Neural crest cell (in vitro differentiated cells): ENCODE data around the gene COL24A1. TPM values are rescaled to one million over a fixed set of nuclear protein-coding genes. Genes with fewer than 3 reads are reported as not detected.
A peak's percentile ranks its signal among the peaks of the same experiment; 100 is the strongest.
"Not testable (repeated sequence)": the region's sequence is repeated elsewhere in the genome, so short reads cannot be mapped to it uniquely, and the experiment has no call there.

Experiments
- DNase-seq: peaks from one replicate; pipeline ENCODE4 v3.0.0; 2021; ENCODE audit warnings: low read depth, mixed read lengths, low spot score
- H3K27ac Mint-ChIP-seq: one replicate; pipeline ENCODE4 v1.8.0; 2021; ENCODE audit warnings: mild to moderate bottlenecking, mixed read lengths; ENCODE audit not compliant: unreplicated experiment
- H3K27me3 Mint-ChIP-seq: 2 replicates; pipeline ENCODE4 v1.8.0; 2021; ENCODE audit warnings: low read depth, mild to moderate bottlenecking, mixed read lengths
- H3K36me3 Mint-ChIP-seq: 2 replicates; pipeline ENCODE4 v1.8.0; 2021; ENCODE audit warnings: low read depth, mild to moderate bottlenecking, mixed read lengths
- H3K4me1 Mint-ChIP-seq: 2 replicates; pipeline ENCODE4 v1.8.0; 2021; ENCODE audit warnings: mixed read lengths
- H3K4me3 Mint-ChIP-seq: one replicate; pipeline ENCODE4 v1.8.0; 2021; ENCODE audit warnings: mild to moderate bottlenecking, mixed read lengths
- H3K9me3 Mint-ChIP-seq: 2 replicates; pipeline ENCODE4 v1.8.0; 2021; ENCODE audit warnings: mixed read lengths
- CTCF ChIP-seq: fragments of 200-600 bp; sonication (generic); conservative IDR thresholded peaks from 2 replicates; pipeline ENCODE4 v1.5.0; 2021; ENCODE audit warnings: antibody characterized with exemption, mild to moderate bottlenecking
- total RNA-seq: library from RNA; stranded (reverse); gene quantifications from 2 replicates; pipeline ENCODE4 v1.2.1, GENCODE V29; 2021

COL24A1 gene
- total RNA-seq, 1 donor from 2014 or later: 0.35 TPM

GRCh38 chr1:85718678-85719340 lies 437.8 kb downstream of the COL24A1 start:
- H3K36me3 Mint-ChIP-seq: peaks cover 7% of the 10 kb centered on the region
- no peak overlapping the region for H3K27ac Mint-ChIP-seq
- peaks cover 15% of the 10 kb centered on the region for H3K9me3 Mint-ChIP-seq
- no peak for TF ChIP-seq CTCF
- DNase-seq: no peak
- no peaks in the 10 kb centered on the region for H3K27me3 Mint-ChIP-seq
- H3K4me1 Mint-ChIP-seq: no peaks in the 10 kb centered on the region
- no peak overlapping the region for H3K4me3 Mint-ChIP-seq

GRCh38 chr1:85714418-85715114 lies 442.0 kb downstream of the COL24A1 start:
- not testable (repeated sequence) for H3K27me3 Mint-ChIP-seq, H3K27ac Mint-ChIP-seq, H3K4me3 Mint-ChIP-seq, DNase-seq, H3K9me3 Mint-ChIP-seq, H3K4me1 Mint-ChIP-seq, H3K36me3 Mint-ChIP-seq

GRCh38 chr1:85708829-85709227 lies 447.7 kb downstream of the COL24A1 start:
- Mint-ChIP-seq H3K27ac (no peak overlapping the region), H3K27me3 (no peaks in the 10 kb centered on the region), H3K4me3 (no peak overlapping the region), H3K9me3 (no peaks in the 10 kb centered on the region), H3K4me1 (peaks cover 11% of the 10 kb centered on the region), H3K36me3 (peaks cover 14% of the 10 kb centered on the region)
- no peak for DNase-seq
- TF ChIP-seq CTCF: peak; percentile 12

- Mint-ChIP-seq H3K9me3 (no peaks in the 10 kb centered on the region), H3K4me1 (peaks cover 14% of the 10 kb centered on the region), H3K4me3 (no peak within 1 kb of the TSS), H3K27me3 (no peaks in the 10 kb centered on the region), H3K36me3 (peaks cover 18% of the 10 kb centered on the region), H3K27ac (no peak within 1 kb of the TSS)
- peak; percentile 69 for DNase-seq
- peak; percentile 60 for TF ChIP-seq CTCF
Measured at GRCh38 chr1:85707990-85708828, 448.4 kb downstream of the COL24A1 start, which contains the start of gene ZNHIT6. Gene ZNHIT6 (minus strand): TSS chr1:85708433. CDS start chr1:85708284, 149 bp downstream.

GRCh38 chr1:85707267-85707989 lies 449.1 kb downstream of the COL24A1 start:
- TF ChIP-seq CTCF: no peak
- Mint-ChIP-seq H3K9me3 (no peaks in the 10 kb centered on the region), H3K36me3 (peaks cover 18% of the 10 kb centered on the region), H3K4me3 (no peak overlapping the region), H3K27me3 (no peaks in the 10 kb centered on the region), H3K27ac (no peak overlapping the region), H3K4me1 (peaks cover 14% of the 10 kb centered on the region)
- no peak for DNase-seq
